ENCODE results near the gene BICD1.

GRCh38 chr12:32395026-32395425 is 288.4 kb downstream of the BICD1 start:
- TF ChIP-seq POLR2A (IDR thresholded peaks at IDR 0.05) (no peak), POLR2AphosphoS5 (IDR thresholded peaks at IDR 0.05) (no peak)
